HG02885 (cell line): ENCODE results near the gene OSBPL9.
"Not testable (repeated sequence)": the region's sequence is repeated elsewhere in the genome, so short reads cannot be mapped to it uniquely, and the experiment has no call there.

Source experiments
- ATAC-seq: cut with Tn5 transposase; IDR thresholded peaks from one replicate; pipeline ENCODE4 v1.9.1; 2021; ENCODE audit warnings: mild to moderate bottlenecking; ENCODE audit not compliant: unreplicated experiment, poor library complexity

OSBPL9 gene

DNA sequence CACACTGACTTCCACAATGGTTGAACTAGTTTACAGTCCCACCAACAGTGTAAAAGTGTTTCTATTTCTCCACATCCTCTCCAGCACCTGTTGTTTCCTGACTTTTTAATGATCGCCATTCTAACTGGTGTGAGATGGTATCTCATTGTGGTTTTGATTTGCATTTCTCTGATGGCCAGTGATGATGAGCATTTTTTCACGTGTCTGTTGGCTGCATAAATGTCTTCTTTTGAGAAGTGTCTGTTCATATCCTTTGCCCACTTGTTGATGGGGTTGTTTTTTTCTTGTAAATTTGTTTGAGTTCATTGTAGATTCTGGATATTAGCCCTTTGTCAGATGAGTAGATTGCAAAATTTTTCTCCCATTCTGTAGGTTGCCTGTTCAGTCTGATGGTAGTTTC lies 85.3 kb downstream of the OSBPL9 start:
- ATAC-seq = not testable (repeated sequence)

DNA sequence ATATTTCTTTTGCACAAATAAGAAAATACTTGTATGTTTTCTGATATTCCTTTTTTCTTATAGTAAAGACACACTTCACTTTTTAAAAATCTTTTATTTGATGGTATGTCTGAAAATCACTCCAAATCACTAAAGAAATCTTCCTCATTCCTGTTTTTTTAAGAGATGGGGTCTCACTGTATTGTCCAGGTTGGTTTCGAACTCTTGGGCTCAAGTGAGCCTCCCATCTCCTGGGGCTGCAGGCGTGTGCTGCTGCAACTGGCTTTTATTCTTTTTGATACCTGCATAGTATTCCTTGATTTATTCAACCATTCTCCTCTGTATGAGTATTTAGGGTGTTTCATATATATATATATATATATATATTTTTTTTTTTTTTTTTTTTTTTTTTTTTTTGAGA lies 88.1 kb downstream of the OSBPL9 start:
- ATAC-seq = no peak

DNA sequence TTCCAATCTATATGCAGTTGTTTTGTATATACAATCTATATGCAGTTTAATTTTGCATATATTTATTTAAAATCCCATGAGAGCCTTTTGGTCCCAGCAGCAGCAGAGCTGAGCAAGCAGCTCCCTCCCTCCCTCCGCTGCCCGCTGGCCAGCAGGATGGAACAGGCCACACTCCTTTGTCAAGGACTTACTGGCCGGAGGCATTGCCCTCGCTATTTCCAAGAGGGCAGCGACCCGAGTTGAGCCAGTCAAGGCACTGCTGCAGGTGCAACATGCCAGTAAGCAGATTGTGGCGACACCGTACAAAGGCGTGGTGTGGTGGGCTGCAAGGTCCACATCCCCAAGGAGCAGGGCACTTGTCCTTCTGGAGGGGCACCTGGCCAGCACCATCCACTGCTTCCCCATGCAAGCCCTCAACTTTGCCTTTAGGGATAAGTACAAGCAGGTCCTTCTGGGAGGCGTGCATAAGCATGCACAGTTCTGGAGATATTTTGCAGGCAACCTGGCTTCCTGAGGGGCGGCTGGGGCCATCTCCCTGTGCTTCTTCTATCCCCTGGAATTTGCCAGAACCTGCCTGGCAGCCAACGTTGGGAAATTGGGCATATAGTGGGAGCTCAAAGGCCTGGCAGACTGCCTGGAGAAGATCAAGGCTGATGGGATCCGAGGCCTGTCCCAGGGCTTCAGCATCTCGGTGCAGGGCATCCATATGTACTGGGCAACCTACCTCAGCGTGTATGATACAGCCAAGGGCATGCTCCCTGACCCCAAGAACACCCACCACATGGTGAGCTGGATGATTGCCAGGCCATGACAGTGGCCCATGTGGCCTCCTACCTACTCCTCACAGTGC lies 92.2 kb downstream of the OSBPL9 start:
- no peak for ATAC-seq

DNA sequence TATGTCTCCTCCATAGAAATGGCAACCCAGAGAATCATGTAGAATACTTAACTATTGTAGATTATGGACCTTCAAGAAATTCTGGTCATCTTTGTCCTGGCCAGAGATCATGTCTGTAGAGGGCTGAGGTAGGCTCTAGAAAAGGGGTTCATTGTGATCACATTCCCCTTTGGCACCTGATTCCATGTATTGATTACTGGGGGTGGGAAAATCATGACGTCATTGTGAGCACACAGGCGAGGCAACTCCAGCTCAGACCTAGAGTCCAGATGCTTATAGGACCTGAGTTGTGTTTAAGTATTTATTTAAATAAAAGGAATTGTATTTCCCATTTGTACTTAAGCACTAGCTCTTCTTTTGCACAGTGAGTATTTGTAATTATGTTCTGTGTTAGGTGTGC lies 93.1 kb downstream of the OSBPL9 start:
- no peak for ATAC-seq

DNA sequence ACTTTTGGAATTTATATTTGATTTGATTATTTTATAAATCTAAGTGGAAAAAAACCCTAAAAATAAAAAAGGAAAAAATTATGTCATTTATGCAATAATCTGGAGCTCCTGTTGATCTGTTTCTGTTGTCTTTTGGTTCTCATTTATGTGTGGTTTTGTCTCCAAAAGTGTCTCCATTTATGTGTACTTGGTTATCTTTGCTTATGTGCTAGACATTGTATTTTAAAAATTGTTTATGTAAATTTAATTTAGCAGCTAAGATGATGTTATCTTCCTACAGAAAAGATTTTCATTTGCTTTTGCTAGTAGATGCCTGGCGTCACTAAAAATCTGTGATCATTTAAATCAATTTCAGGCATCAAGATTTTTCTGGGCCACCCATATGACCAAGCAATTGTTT lies 95.7 kb downstream of the OSBPL9 start:
- ATAC-seq = no peak

DNA sequence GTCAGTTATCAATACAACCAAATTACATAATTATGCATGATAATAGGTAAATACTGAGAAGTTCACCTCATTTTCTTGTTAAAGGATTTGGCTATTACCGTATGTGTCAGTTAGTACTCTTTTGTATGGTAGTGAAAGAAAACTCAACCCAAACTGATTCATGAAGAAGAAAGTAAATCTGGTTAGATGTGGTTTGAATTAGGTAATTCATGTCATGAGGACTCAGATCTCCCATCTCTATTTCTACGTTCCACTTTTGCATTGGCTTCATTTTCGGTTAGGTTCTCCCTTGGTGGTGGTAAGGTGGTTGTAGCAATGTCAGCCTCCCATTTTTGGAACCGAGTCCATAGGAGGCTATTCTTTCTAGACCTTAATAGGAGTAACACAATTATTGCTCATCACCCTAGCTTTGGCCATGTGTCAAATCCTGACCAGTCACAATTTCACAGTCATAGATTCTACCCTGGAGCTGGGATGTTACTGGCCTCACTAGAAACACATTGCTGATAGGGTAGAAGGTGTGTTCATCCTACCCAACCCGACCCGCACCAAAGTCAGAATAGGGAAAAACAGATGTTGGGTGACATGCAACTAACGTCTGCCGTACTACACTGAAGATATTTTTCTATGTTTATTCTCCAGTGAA lies 97.6 kb downstream of the OSBPL9 start:
- ATAC-seq = no peak

DNA sequence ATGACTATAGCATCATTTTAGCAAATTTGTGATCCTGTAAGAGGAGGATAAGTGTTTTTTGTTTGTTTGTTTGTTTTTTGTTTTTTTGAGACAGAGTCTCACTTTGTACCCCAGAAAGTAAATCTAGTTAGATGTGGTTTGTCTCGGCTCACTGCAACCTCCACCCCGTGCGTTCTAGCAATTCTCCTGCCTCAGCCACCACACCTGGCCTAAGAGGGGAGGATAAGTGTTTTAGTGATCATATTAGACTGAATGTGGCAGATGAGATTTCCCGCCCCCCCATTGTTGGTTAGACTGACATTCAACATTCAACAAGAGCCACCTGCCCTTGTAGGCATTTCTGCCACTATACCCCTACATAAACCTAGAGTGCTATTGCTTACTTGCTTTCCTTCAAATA lies 98.5 kb downstream of the OSBPL9 start:
- no peak for ATAC-seq

DNA sequence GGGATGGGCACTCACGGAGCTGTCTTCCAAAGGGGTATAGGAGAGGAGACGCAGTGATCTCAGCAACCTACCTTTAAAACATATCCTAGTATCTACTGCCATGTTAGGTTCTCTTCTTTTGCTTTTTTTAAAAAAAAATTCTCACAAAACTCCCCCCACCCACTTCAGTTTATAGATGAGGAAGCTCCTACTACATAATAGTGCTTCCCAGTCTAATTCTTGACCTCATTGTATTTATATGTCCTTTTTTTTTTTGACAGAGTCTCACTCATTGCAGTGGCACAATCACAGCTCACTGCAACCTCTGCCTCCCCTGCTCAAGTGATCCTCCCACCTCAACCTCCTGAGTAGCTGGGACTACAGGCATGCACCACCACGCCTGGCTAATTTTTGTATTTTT lies 99.9 kb downstream of the OSBPL9 start:
- no peak for ATAC-seq

DNA sequence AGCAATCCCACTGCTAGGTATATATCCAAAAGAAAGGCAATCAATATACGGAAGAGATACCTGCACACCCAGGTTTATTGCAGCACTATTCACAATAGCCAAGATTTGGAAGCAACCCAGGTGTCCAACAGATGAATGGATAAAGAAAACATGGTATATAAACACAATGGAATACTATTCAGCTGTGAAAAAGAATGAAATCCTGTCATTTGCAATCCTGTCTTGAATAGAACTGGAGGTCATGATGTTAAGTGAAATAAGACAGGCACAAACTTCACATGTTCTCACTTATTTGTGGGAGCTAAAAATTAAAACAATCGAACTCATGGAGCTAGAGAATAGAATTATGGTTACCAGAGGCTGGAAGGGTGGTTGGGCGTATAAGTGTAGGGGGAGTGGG lies 101.0 kb downstream of the OSBPL9 start:
- no peak for ATAC-seq

DNA sequence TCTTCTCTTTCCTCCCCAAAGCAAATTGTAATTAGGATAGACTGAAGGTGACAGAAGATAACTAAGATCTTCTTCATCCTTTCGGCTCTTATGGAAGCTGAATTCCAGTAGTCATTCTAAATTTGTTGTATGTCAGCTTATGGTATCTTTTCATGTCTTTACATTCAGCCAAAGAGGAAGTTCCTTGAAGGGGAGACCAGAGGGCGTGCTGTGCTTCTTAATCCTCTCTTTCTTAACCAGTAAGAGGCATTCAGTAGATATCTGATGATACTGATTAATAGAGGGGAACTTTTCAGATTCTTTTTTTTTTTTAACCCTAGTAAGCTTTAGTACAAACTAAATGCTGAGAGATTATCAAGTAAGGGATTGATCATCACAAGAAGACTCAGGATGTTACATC lies 102.3 kb downstream of the OSBPL9 start:
- ATAC-seq = no peak

DNA sequence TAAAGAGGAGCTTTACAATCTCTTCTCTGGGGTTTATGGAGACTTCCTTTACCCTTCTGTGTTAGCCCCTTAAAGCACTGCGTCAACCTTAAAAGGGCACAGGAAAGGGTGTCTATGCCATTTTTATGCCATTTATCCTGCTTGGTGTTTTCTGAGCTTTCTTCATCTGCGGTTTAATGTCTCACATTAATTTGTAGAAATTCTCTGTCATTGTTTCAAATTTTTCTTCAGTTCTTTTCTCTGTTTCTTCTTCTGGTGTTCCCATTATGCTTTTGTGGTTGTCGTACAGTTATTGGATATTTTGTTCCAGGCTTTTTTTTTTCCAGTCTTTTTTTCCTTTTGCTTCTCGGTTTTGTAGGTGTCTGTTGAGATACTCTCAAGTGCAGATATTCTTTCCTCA lies 107.9 kb downstream of the OSBPL9 start:
- ATAC-seq = no peak

DNA sequence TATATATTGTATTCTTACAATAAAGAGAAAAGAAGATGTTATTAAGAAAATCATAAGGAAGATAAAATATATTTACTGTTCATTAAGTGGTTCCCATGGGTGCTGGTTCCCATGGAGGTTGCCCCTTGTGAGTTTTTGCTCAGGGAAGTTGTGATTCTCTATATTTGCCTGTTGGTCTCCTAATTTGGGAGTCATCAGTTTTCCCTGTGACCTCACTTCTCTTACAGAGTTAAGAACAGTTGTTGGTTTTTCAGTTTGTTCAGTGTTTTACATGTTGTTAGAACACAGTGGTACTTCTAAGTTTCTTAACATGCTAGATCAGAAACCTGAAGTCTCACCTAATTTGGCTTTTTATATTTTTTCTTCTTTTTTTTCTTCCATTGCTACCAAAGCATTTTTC lies 109.2 kb downstream of the OSBPL9 start:
- ATAC-seq = no peak

DNA sequence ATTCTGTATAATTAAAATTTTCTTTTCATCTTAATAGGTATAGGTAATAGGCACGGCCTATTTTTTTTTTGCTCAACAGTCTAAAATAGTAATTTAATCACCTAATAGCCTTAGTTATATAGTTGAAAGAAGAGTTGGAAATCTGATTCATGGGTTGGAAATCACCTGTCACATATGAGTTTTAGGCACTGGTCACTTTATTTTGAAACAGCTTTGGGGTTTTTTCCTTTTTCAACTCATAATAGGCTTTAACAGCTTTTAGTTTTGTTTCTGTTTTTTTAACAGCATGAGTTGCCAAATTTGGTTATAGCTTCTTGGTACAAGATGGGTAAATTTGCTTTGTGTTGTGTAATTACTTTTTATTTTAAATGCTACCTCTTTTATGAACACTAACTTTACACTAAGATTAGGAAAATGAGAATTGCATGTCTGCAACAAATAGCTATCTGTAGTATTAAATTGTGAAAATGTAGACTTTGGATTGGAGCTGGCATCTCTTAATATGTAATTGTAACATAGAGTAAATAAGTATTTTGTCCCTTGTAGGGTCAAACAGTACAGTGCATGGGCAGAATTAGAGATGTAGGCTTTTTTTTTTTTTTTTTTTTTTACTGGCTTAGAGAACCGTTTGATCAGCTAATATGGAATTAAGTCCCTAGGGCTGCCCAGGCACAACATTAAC lies 109.8 kb downstream of the OSBPL9 start:
- no peak for ATAC-seq

DNA sequence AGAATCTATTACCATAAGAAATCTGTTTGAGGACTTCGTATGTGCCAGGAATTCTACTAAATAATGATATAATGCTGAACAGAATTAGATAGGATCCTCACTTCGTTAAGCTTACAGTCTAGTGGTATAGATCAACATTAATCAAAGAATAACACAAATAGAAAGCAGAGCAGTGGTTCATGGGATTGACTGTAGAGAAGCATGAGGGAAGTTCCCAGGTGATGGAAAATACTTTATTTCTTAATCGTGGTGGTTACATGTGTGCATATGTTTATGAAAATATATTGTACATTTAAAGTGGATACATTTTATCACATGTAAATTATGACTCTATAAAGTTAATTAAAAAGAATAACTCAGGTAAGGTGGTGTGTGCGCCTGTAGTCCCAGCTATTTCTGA lies 110.5 kb downstream of the OSBPL9 start:
- no peak for ATAC-seq

DNA sequence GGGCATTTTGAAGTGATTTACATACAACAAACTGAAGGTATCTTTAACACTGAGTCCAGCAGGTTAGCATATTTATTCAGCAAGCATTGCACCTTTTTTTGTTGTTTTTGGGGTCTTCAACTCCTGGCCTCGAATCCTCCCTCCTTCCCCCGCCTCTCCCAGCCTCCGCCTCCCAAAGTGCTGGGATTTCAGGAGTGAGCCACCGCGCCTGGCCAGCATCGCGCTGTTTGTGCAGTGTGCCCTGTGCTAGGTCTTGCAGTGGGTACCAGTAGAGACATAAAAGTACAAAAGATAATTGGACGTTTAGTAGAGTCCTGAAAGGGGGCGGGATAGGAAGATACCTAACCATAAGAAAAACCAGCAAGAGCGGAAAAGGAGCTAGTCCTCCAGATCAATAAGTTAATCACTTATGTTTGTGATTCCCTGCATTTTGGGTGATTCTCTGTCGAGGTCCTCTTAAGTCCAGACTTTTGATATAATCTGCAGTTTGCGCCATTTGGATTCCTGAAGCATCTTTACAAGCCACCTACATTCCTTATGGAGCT lies 111.8 kb downstream of the OSBPL9 start:
- no peak for ATAC-seq

DNA sequence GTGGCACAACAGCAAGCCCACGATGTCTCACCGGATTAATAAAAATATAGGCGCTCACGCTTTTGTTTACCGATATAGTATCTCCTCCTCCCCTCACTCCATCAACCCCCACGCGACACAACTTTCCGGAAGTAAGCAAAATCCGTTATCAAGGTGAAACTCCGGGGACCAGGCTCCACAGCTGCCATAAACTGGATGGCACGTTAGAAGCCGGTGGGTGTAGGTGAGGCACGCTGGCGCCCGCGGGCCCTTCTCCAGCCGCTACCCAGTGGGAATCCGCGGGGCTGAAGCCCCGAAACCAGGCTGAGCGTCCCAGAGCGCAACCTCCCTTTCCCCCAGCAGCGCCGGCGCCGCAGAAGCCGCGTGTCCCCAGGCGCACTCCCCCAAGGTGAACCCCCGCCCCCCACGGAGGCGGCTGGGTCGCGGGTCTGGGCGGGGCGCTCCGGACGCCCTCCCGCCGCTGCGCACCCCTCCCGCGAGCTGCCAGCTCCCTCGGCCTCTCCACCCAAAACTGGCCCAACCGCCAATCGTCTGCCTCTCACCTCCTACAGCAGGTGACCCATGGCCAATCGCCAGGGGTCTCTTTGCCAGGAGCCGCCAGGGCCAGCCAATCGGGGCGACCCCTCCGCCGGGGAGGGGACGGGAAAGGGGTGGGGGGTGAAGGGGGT lies 112.4 kb downstream of the OSBPL9 start:
- ATAC-seq = peak; percentile 88

DNA sequence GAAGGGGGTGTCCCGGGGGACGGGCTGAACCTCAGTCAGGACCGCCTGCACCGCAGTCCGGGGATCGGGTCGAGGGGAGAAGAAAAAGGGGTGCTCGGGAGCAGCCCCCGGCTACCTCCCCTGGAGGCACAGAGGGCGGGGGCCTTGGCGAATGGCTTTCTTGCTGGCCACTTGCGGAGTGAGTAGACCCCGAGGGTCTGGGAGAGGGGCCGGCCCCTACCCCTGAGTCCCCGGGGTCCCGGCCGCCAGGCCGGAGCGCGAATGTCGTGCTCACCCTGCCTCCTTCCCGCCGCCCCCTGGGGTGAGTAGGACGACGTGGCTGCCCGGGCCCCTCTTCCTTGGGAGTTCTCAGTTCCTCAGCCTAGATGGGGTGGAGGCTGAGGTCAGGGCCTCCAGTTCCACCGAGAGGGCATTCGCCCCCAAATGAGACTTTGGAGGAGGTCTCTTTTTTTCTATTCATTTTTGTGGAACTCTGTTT lies 113.0 kb downstream of the OSBPL9 start:
- peak; percentile 28 for ATAC-seq

DNA sequence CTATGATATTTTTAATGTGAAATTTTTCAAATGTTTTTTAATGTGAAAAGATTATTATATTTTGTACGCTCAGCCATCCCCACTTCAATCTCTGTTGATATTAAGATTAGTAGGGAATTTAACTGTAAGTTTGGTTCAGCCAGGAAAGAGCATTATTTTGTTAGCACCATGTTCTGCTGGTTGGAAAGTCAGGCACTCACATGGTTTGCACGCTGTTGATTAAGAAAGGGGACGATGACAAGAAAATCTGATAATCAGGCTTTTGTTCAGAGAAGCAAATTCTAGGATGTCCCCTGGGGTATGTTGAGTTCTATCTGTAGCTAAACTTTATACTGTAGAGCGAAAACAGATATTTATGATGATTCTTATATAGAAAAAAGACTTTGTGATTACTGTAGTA lies 115.1 kb downstream of the OSBPL9 start:
- no peak for ATAC-seq

DNA sequence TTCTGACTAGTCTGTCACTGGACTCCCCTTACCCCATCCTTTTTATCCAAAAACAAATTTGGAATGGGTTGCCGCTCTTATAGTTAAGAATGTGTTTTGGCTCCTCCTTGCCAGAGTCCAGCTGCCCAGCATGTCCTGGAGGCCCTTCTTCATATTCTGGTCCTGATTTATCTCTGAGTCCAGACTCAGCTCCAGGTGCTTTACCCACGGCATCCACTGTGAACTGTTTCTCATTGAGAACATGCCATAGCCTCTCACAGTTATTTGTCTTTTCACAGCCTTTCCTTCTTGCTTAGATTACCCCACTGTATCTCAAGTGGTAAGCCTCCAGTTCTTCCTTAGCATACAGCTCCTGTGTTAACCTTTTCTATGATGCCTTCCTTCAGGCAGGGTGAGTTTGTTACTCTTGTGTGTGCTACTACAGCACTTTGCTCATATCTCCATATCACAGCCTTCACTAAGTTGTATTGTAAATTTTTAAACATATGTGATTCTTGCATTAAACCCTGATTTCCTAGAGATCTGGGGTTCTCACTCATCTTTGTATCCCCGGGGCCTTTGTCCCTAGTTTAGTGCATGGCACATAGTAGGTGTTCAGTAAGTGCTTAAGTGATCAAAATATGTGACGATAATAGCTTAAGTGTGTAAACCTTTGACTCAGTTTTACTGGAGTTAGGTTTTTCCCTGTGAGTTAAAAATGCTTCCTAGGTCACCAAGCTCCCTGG lies 116.0 kb downstream of the OSBPL9 start:
- ATAC-seq = no peak

DNA sequence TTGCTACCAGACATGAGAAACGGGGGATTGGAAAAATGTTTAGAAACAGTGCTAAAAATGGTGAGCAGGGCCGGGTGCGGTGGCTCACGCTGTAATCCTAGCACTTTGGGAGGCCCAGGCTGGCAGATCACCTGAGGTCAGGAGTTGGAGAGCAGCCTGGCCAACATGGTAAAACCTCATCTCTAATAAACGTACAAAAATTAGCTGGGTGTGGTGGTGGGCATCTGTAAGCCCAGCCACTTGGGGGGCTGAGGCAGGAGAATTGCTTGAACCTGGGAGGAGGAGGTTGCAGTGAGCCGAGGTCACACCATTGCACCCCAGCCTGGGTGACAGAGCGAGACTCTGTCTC lies 116.5 kb downstream of the OSBPL9 start:
- ATAC-seq = not testable (repeated sequence)
